ENCODE results near the gene RYR3. TPM values are rescaled to one million over a fixed set of nuclear protein-coding genes. Genes with fewer than 3 reads are reported as not detected.

The RYR3 gene
- total RNA-seq, 1 donor from 2014 or later = 0.32 TPM

GRCh38 chr15:33380406-33380805 is 69.6 kb downstream of the RYR3 start:
- no peak overlapping the region for H3K4me3 ChIP-seq
- H3K36me3 ChIP-seq = no peaks in the 10 kb centered on the region
- no peak for DNase-seq
- H3K9me3 ChIP-seq = no peaks in the 10 kb centered on the region
- H3K27me3 ChIP-seq (ENCODE audit: low read depth) = no peaks in the 10 kb centered on the region
- no peak overlapping the region for H3K27ac ChIP-seq
- intact Hi-C loops (cut with DNase I) = no loop called here
- ATAC-seq = no peak
- no peak for TF ChIP-seq CTCF (IDR thresholded peaks at IDR 0.05)
- H3K4me1 ChIP-seq = no peaks in the 10 kb centered on the region

GRCh38 chr15:33382491-33382890 is 71.7 kb downstream of the RYR3 start:
- ATAC-seq = no peak
- Histone ChIP-seq H3K4me1 (no peaks in the 10 kb centered on the region), H3K27me3 (ENCODE audit: low read depth) (no peaks in the 10 kb centered on the region), H3K27ac (no peak overlapping the region), H3K9me3 (no peaks in the 10 kb centered on the region), H3K4me3 (no peak overlapping the region), H3K36me3 (no peaks in the 10 kb centered on the region)
- no peak for TF ChIP-seq CTCF (IDR thresholded peaks at IDR 0.05)
- intact Hi-C loops (cut with DNase I) = no loop called here
- no peak for DNase-seq

GRCh38 chr15:33384307-33384706 is 73.5 kb downstream of the RYR3 start:
- DNase-seq = no peak
- no peak for TF ChIP-seq CTCF (IDR thresholded peaks at IDR 0.05)
- Histone ChIP-seq H3K27ac (no peak overlapping the region), H3K4me1 (no peaks in the 10 kb centered on the region), H3K36me3 (no peaks in the 10 kb centered on the region), H3K9me3 (no peaks in the 10 kb centered on the region), H3K4me3 (no peak overlapping the region), H3K27me3 (ENCODE audit: low read depth) (no peaks in the 10 kb centered on the region)
- intact Hi-C loops (cut with DNase I) = no loop called here
- no peak for ATAC-seq

- ATAC-seq (no peak), DNase-seq (no peak)
- no peak overlapping the region for H3K4me3 ChIP-seq
- no peak for TF ChIP-seq CTCF (IDR thresholded peaks at IDR 0.05)
- no peaks in the 10 kb centered on the region for H3K9me3 ChIP-seq
- H3K27ac ChIP-seq = no peak overlapping the region
- intact Hi-C loops (cut with DNase I) = no loop called here
- H3K27me3 ChIP-seq (ENCODE audit: low read depth) = no peaks in the 10 kb centered on the region
- no peaks in the 10 kb centered on the region for H3K36me3 ChIP-seq
- no peaks in the 10 kb centered on the region for H3K4me1 ChIP-seq
Measured at GRCh38 chr15:33392453-33392852, 81.7 kb downstream of the RYR3 start.

- no peak for DNase-seq
- H3K27ac ChIP-seq = no peak overlapping the region
- no peak overlapping the region for H3K4me3 ChIP-seq
- no peaks in the 10 kb centered on the region for H3K27me3 ChIP-seq (ENCODE audit: low read depth)
- ATAC-seq = no peak
- intact Hi-C loops (cut with DNase I) = no loop called here
- H3K9me3 ChIP-seq = no peaks in the 10 kb centered on the region
- no peaks in the 10 kb centered on the region for H3K4me1 ChIP-seq
- TF ChIP-seq CTCF (IDR thresholded peaks at IDR 0.05) = no peak
- no peaks in the 10 kb centered on the region for H3K36me3 ChIP-seq
Measured at GRCh38 chr15:33393546-33393945, 82.8 kb downstream of the RYR3 start.

- H3K27ac ChIP-seq = no peak overlapping the region
- DNase-seq (no peak), ATAC-seq (no peak)
- H3K27me3 ChIP-seq (ENCODE audit: low read depth) = no peaks in the 10 kb centered on the region
- no peaks in the 10 kb centered on the region for H3K9me3 ChIP-seq
- no peaks in the 10 kb centered on the region for H3K36me3 ChIP-seq
- intact Hi-C loops (cut with DNase I) = no loop called here
- H3K4me3 ChIP-seq = no peak overlapping the region
- H3K4me1 ChIP-seq = no peaks in the 10 kb centered on the region
- no peak for TF ChIP-seq CTCF (IDR thresholded peaks at IDR 0.05)
Measured at GRCh38 chr15:33395321-33395720, 84.6 kb downstream of the RYR3 start.
